RWPE1 (cell line): ENCODE measurements around the gene DTNB.

Source experiments
- CTCF ChIA-PET: fragments of 350-600 bp; sonication (Branson Sonifier 250); formaldehyde crosslinking; extraction: SDS; loops from one replicate; lab custom pipeline; 2021; lab: Yijun Ruan, JAX
- POLR2A ChIA-PET: fragments of 400-600 bp; formaldehyde crosslinking; extraction: SDS; loops from one replicate; lab custom pipeline; 2020; ENCODE audit warnings: antibody characterized with exemption; ENCODE audit not compliant: low non-redundant PET; lab: Yijun Ruan, JAX
- DNase-seq: peaks from one replicate; pipeline ENCODE4 v3.0.0; 2012; ENCODE audit warnings: low spot score
- H3K27ac ChIP-seq: fragments of 450-650 bp; 2 replicates; pipeline ENCODE4 v1.5.1; 2017
- CTCF ChIP-seq: fragments of 450-650 bp; conservative IDR thresholded peaks from 2 replicates; pipeline ENCODE4 v1.5.1; 2017; ENCODE audit warnings: low read depth, mild to moderate bottlenecking

The DTNB gene

GRCh38 chr2:25492726-25493125 is 180.7 kb downstream of the DTNB start:
- ChIA-PET CTCF (interaction anchor here (1.0 kb wide), 1 partner anchor 28 kb away, joined by 6 read pairs; no protein-coding TSS in a partner anchor), POLR2A (no interaction called here)
- TF ChIP-seq CTCF = no peak
- H3K27ac ChIP-seq = no peak overlapping the region
- DNase-seq = no peak

- no peak for TF ChIP-seq CTCF
- CTCF ChIA-PET = interaction anchor here (1.0 kb wide), 1 partner anchor 29 kb away, joined by 6 read pairs; no protein-coding TSS in a partner anchor
- POLR2A ChIA-PET = no interaction called here
- no peak for DNase-seq
- H3K27ac ChIP-seq = no peak overlapping the region
Observed at GRCh38 chr2:25491966-25492532, 181.3 kb downstream of the DTNB start.

GRCh38 chr2:25491003-25491696 is 182.2 kb downstream of the DTNB start:
- ChIA-PET POLR2A (no interaction called here), CTCF (no interaction called here)
- no peak overlapping the region for H3K27ac ChIP-seq
- TF ChIP-seq CTCF = no peak
- DNase-seq = peak; percentile 50

- POLR2A ChIA-PET = no interaction called here
- DNase-seq = no peak
- no peak overlapping the region for H3K27ac ChIP-seq
- CTCF ChIA-PET = no interaction called here
- TF ChIP-seq CTCF = no peak
Observed at GRCh38 chr2:25490217-25490616, 183.2 kb downstream of the DTNB start.

GRCh38 chr2:25489631-25490030 is 183.7 kb downstream of the DTNB start:
- CTCF ChIA-PET = no interaction called here
- TF ChIP-seq CTCF = no peak
- POLR2A ChIA-PET = no interaction called here
- DNase-seq = no peak
- no peak overlapping the region for H3K27ac ChIP-seq

- ChIA-PET CTCF (no interaction called here), POLR2A (no interaction called here)
- no peak for DNase-seq
- TF ChIP-seq CTCF = no peak
- no peak overlapping the region for H3K27ac ChIP-seq
Observed at GRCh38 chr2:25483607-25484266, 189.6 kb downstream of the DTNB start.
